ENCODE measurements around the gene UGT2A3. TPM values are rescaled to one million over a fixed set of nuclear protein-coding genes. Genes with fewer than 3 reads are reported as not detected.
A peak's percentile ranks its signal among the peaks of the same experiment; 100 is the strongest.
"Not testable (repeated sequence)": the region's sequence is repeated elsewhere in the genome, so short reads cannot be mapped to it uniquely, and the experiment has no call there.

UGT2A3 gene
- total and polyA plus RNA-seq, 7 donors: 16.9 to 28.0 (median 17.4) TPM; not detected in 4

GRCh38 chr4:68984947-68985346 is 33.3 kb upstream of the UGT2A3 start:
- no peaks in the 10 kb centered on the region for H3K9me3 ChIP-seq
- H3K27me3 ChIP-seq: no peaks in the 10 kb centered on the region
- no peaks in the 10 kb centered on the region for H3K4me1 ChIP-seq
- DNase-seq: no peak
- H3K27ac ChIP-seq: no peak overlapping the region
- no peak overlapping the region for H3K4me3 ChIP-seq
- intact Hi-C loops (cut with DNase I): no loop called here
- TF ChIP-seq POLR2AphosphoS5 (IDR thresholded peaks at IDR 0.05): no peak
- TF ChIP-seq POLR2A (IDR thresholded peaks at IDR 0.05): no peak
- no peak for TF ChIP-seq CTCF (IDR thresholded peaks at IDR 0.05)
- no peak for TF ChIP-seq EP300 (IDR thresholded peaks at IDR 0.05)
- 74 to 92% methylated on average over 2 of the region's 2 CpGs for WGBS, 2 donors
- no peaks in the 10 kb centered on the region for H3K36me3 ChIP-seq

GRCh38 chr4:68963374-68963773 is 11.8 kb upstream of the UGT2A3 start:
- Histone ChIP-seq H3K27ac (no peak overlapping the region), H3K36me3 (no peaks in the 10 kb centered on the region), H3K4me3 (no peak overlapping the region), H3K4me1 (no peaks in the 10 kb centered on the region), H3K9me3 (no peaks in the 10 kb centered on the region), H3K27me3 (no peaks in the 10 kb centered on the region)
- WGBS, 2 donors: 4 to 38% methylated on average over 2 of the region's 2 CpGs
- intact Hi-C loops (cut with DNase I): no loop called here
- no peak for DNase-seq
- peak; percentile 13 to 85 (median 38) for TF ChIP-seq POLR2AphosphoS5 (IDR thresholded peaks at IDR 0.05)
- no peak for TF ChIP-seq CTCF (IDR thresholded peaks at IDR 0.05)
- peak in 1 of 4 donors; percentile 55 for TF ChIP-seq EP300 (IDR thresholded peaks at IDR 0.05)
- TF ChIP-seq POLR2A (IDR thresholded peaks at IDR 0.05): no peak

DNA sequence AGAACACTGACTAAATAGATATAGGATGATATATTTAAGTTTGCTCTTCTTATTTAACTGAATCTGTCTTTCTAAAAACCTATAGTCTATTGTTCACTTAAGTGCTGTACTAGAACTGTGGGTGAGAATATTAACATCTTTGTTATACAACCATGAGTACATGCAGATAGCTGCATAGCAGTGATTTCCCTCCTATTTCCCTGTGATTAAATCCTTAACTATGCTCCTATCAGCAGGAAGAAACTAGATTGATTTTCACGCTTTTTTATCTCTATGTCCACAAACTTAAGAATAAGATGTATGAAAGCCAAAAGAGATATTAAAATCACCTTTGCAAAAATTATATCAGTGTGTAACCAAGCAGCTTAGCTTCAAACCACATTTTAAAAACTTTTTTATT is 11.3 kb upstream of the UGT2A3 start:
- H3K36me3 ChIP-seq: no peaks in the 10 kb centered on the region
- H3K4me3 ChIP-seq: no peak overlapping the region
- no peaks in the 10 kb centered on the region for H3K27me3 ChIP-seq
- intact Hi-C loops (cut with DNase I): no loop called here
- no peak for DNase-seq
- H3K9me3 ChIP-seq: no peaks in the 10 kb centered on the region
- no peaks in the 10 kb centered on the region for H3K4me1 ChIP-seq
- H3K27ac ChIP-seq: no peak overlapping the region
- 14 to 58% methylated on average over 1 of the region's 1 CpG for WGBS, 2 donors
- TF ChIP-seq CTCF (IDR thresholded peaks at IDR 0.05) (no peak), POLR2AphosphoS5 (IDR thresholded peaks at IDR 0.05) (no peak), EP300 (IDR thresholded peaks at IDR 0.05) (no peak), POLR2A (IDR thresholded peaks at IDR 0.05) (no peak)

GRCh38 chr4:68960294-68961163 is 8.9 kb upstream of the UGT2A3 start:
- WGBS, 2 donors: 8 to 65% methylated on average over 2 of the region's 2 CpGs
- Histone ChIP-seq H3K4me1 (no peaks in the 10 kb centered on the region), H3K36me3 (no peaks in the 10 kb centered on the region), H3K9me3 (no peaks in the 10 kb centered on the region), H3K27ac (no peak overlapping the region), H3K27me3 (no peaks in the 10 kb centered on the region), H3K4me3 (no peak overlapping the region)
- TF ChIP-seq EP300 (IDR thresholded peaks at IDR 0.05): no peak
- TF ChIP-seq POLR2A (IDR thresholded peaks at IDR 0.05): no peak
- no peak for TF ChIP-seq POLR2AphosphoS5 (IDR thresholded peaks at IDR 0.05)
- TF ChIP-seq CTCF (IDR thresholded peaks at IDR 0.05): no peak
- intact Hi-C loops (cut with DNase I): no loop called here
- DNase-seq: no peak

- H3K4me3 ChIP-seq; H3K9me3 ChIP-seq; H3K27ac ChIP-seq; intact Hi-C loops (cut with DNase I); H3K36me3 ChIP-seq; H3K4me1 ChIP-seq; H3K27me3 ChIP-seq; DNase-seq: not testable (repeated sequence)
- WGBS, 2 donors: 91 to 93% methylated on average over 2 of the region's 2 CpGs
Measured at GRCh38 chr4:68959085-68959484, 7.5 kb upstream of the UGT2A3 start.

All from sigmoid colon (tissue), 7 donors.